GM19025 (cell line): Measurements from ENCODE around the gene CD82.
"Not testable (repeated sequence)": the region's sequence is repeated elsewhere in the genome, so short reads cannot be mapped to it uniquely, and the experiment has no call there.

Experiments used
- ATAC-seq: cut with Tn5 transposase; IDR thresholded peaks from one replicate; pipeline ENCODE4 v1.9.1; 2021; ENCODE audit warnings: mild to moderate bottlenecking, low read depth, moderate library complexity; ENCODE audit not compliant: unreplicated experiment

The CD82 gene

DNA sequence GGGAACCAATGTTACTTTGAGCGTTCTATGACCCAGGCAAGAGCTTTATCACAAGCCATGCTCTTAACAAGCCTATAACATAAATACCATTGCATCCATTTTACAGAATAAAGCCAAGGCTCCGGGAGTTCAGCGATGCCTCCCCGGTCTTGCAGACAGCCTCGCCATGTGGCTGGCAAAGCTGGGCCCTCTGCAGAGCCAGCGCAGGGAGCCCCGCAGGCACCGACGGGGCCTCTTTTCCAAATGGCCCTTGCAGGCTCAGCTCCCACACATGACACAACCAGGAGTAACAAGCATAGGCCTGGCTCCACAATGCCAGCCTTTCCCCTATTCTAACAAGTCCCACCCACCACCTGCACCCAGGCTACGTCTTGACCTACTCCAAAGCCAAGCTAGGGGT lies 89.1 kb downstream of the CD82 start:
- no peak for ATAC-seq

DNA sequence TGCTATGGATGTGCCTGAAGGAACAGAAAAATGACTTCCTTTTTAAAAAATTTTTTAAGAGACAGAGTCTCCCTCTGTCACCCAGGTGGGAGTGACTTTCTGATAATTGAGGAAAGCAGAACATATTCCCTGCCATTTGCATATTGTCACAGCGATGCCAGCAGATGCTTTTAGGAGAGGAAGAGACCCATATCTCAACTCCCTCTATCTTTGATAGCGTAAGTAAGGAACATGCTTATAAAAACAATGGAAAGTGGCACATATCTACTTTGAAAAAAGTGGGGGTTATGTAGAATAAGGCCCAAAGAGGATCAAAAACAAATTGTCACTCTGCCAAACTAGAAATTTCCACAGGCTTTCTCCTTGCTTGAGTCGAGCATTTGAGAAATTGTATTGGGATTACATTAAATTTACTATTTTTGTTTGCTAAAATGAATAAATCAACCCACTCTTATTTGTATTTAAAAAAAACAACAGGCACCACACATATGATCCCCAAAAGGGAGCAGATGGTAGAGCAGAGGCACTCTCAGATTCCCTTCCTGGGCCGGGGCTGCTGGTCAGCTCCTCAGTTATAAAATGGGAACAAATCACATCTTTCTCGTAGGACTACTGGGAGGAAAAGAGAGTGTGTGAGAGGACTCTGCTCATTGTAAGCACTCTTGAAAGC lies 92.5 kb downstream of the CD82 start:
- no peak for ATAC-seq

DNA sequence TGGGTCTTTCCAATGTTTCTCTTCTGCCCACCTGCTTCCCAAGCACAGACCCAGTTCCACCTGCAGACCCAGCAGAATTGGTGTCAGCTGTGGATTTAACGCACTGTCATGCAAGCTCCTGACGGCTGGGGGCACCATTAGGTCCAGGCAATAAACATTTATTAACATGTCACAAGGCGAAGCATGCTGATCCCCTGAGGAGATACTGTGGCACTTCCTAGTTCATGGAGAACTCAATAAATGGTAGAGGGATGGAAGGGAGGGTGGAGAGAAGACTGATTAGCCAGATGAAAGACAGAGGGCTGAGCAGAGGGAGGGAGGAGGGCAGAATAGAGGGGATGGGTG lies 93.0 kb downstream of the CD82 start:
- ATAC-seq: no peak

DNA sequence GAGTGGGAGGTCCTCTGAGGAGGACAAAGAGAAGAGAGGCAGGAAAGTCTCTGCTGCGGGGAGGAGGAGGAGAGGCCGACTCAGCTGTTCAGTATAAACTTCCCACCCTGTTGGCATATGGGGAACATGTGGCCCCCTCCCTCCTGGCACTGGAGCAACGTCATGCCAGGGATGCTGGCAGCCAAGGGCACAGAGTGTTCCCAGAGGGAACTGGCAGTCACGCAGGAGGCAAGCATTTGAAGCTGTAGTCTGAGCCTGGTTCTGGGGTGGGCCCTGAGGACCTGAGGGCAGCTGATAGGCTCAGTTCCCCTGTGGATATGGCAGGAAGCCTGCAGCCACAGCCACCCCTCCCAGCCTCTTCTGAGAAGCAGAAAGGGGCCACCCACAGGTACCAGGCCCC lies 94.2 kb downstream of the CD82 start:
- no peak for ATAC-seq

DNA sequence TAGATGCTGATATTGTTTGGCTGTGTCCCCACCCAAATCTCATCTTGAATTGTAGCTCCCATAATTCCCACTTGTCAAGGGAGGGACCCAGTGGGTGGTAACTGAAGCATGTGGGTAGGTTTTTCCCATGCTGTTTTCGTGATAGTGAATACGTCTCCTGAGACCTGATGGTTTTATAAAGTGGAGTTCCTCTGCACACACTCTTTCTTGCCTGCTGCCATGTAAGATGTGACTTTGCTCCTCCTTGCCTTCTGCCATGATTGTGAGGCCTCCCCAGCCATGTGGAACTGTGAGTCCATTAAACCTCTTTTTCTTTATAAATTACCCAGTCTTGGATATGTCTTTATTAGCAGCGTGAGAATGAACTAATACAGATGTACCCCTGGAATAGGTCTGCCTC lies 95.1 kb downstream of the CD82 start:
- ATAC-seq: not testable (repeated sequence)

DNA sequence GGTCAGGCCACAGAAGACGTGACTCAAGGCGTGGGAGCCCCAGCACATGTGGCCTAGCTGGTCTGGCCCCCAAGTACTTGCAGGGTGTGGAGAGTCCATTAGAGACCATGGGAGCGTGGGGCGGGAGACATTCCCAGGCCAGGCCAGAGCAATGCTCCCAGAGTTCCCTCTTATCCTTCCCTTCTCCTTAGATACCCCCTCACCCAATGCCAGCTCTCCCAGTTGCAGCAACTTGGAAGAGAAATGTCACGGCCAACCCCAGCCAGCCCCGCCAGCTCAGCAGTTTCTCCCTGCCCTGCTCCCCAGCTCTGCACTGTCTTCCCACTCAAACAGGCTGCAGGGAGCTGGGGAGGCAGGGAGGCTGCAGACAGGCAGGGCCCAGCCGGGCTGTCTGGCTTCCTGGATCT lies 95.9 kb downstream of the CD82 start:
- ATAC-seq: no peak
